Measurements from ENCODE around the gene DCDC2C.

Gene DCDC2C

DNA sequence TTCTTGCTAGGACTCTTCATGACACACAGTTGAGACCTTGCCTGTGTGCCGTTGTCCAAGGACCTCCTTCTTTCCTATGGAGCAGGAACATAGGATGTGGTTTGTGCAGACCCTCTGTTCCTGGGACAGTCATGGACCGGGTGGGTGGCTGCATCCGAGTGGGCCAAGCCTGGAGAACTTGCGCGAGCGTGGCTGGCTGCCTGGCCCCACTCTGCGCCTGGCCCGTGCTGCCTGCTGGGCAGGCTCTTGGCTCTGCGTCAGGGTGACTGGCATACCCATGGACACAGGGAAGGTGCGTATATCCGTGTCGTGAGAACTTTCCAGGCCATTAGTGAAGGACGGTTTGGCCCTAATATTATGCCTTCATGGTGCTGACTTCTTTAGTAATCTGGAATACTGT, 68.2 kb downstream of the DCDC2C start:
- TF ChIP-seq, protein P1, sequence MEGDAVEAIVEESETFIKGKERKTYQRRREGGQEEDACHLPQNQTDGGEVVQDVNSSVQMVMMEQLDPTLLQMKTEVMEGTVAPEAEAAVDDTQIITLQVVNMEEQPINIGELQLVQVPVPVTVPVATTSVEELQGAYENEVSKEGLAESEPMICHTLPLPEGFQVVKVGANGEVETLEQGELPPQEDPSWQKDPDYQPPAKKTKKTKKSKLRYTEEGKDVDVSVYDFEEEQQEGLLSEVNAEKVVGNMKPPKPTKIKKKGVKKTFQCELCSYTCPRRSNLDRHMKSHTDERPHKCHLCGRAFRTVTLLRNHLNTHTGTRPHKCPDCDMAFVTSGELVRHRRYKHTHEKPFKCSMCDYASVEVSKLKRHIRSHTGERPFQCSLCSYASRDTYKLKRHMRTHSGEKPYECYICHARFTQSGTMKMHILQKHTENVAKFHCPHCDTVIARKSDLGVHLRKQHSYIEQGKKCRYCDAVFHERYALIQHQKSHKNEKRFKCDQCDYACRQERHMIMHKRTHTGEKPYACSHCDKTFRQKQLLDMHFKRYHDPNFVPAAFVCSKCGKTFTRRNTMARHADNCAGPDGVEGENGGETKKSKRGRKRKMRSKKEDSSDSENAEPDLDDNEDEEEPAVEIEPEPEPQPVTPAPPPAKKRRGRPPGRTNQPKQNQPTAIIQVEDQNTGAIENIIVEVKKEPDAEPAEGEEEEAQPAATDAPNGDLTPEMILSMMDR (IDR thresholded peaks at IDR 0.05; ENCODE audit: control insufficient read depth, insufficient read depth, low read depth, low read length, missing control alignments) = no peak
- H3K4me3 ChIP-seq (ENCODE audit: control insufficient read depth, low read depth, low read length) = no peak overlapping the region
- DNase-seq (ENCODE audit: low read depth) = no peak

DNA sequence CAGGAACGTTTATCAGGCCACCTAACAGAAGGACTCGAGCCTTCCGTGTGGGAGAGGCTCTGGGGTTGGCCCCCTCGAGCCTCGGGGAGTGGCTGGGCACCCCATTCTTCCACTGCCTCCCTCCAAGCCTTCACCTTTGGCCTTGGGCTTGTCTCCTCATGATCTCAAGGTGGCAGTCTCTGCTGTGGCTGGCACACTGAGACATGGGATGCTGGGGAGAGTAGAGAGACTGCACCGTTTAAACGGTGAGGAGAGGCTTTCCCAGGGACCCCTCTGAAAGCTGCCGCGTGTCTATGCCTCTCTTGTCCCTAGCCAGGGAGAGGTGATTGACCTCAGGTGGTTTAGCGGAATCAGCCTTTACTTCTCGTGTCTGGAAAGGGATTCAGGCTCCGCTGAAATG, 71.0 kb downstream of the DCDC2C start:
- TF ChIP-seq, protein P1 (IDR thresholded peaks at IDR 0.05; ENCODE audit: control insufficient read depth, insufficient read depth, low read depth, low read length, missing control alignments) = no peak
- no peak overlapping the region for H3K4me3 ChIP-seq (ENCODE audit: control insufficient read depth, low read depth, low read length)
- DNase-seq (ENCODE audit: low read depth) = no peak

DNA sequence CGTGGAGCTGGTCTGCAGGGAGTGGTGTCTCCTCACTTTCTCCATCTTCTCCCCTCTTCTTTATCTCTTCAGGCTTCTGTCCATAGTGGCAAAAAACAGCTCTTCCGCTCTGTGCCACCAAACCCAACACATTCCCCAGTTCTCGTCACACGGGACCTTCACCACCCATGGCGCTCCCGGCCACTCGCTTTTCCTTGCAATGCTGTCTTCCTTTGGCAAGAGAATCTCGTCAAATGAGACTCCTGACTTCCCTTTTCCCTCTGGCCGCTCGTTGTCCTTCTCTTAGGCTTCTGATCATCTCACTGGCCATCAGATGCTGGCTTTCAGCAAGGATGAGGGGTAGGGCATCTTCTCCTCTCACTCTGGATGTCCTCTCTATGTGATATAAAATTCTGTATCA, 72.9 kb downstream of the DCDC2C start:
- DNase-seq (ENCODE audit: low read depth) = no peak
- TF ChIP-seq, protein P1 (IDR thresholded peaks at IDR 0.05; ENCODE audit: control insufficient read depth, insufficient read depth, low read depth, low read length, missing control alignments) = no peak
- H3K4me3 ChIP-seq (ENCODE audit: control insufficient read depth, low read depth, low read length) = no peak overlapping the region

DNA sequence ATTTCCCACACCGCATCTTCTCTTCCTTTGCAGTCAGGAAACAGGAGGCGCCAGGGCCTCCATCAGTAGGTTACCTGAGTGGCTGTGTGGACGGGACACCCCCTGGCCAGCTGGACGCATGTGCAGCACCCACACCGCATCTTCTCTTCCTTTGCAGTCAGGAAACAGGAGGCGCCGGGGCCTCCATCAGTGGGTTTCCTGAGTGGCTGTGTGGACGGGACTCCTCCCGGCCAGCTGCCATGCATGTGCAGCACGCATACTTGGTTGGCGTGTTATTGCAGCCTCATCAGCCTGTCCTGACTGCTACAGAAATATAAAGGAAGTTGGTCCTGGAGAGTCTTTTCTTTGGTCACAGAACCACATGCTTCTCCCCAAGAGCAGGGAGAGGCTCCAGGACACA, 74.6 kb downstream of the DCDC2C start:
- TF ChIP-seq, protein P1 (IDR thresholded peaks at IDR 0.05; ENCODE audit: control insufficient read depth, insufficient read depth, low read depth, low read length, missing control alignments) = no peak
- no peak overlapping the region for H3K4me3 ChIP-seq (ENCODE audit: control insufficient read depth, low read depth, low read length)
- DNase-seq (ENCODE audit: low read depth) = no peak

DNA sequence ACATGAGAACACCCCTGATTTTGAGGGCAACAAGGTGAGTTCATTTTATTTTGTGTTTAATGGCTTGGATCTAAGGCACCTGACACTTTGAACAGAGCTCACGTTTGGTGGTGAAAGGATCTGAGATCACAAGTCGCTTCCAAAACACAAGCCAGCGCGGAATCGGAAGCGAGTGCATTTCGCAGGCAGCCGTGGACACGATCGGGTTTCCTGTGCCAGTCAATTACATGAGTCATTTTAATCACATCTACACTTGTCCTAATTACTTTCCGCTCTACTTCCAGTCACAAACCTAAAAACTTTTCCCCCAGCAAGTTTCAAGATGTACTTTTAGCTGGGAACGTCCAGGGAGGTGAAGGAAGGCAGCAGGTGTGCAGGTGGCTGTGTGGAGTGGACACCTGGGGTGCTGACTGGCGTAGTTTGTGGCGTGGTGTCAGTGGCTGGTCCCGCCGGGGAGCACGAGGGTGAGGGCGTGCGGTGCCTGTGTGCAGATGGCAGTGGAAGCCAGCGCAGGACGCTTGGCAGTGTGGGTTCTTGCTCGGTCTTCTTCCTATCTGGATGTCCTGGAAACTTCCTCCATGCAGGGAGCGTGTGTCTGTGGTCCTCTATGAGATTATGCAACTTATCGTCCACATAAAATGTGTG, 75.6 kb downstream of the DCDC2C start:
- H3K4me3 ChIP-seq (ENCODE audit: control insufficient read depth, low read depth, low read length) = no peak overlapping the region
- DNase-seq (ENCODE audit: low read depth) = no peak
- TF ChIP-seq, protein P1 (IDR thresholded peaks at IDR 0.05; ENCODE audit: control insufficient read depth, insufficient read depth, low read depth, low read length, missing control alignments) = no peak

DNA sequence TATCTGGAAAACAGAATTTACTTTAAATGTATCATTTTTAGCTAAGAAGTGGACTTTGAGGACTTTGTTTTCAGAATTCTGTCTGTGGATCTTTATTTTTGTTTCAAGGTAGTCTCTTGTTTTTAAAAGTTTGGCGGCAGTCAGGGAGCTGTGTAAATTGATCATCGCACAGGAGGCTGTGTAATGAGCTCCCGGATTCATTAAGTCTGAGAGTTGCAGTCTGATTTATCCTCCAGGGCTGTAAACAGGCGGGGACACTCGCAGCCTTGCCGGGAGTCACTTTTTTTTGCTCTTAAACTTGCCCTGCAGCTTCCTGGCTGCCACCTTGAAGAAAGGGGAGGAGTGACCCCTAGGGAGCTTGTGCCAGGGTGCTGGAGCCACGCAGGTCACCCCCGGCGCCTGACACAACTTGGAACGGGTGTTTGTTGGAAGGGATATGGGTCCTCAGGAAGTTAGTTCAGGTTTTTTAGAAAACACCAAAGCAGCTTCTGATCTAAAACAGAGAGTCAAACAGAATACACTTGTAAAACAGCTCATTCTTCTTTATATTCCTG, 76.2 kb downstream of the DCDC2C start:
- H3K4me3 ChIP-seq (ENCODE audit: control insufficient read depth, low read depth, low read length) = no peak overlapping the region
- no peak for DNase-seq (ENCODE audit: low read depth)
- TF ChIP-seq, protein P1 (IDR thresholded peaks at IDR 0.05; ENCODE audit: control insufficient read depth, insufficient read depth, low read depth, low read length, missing control alignments) = no peak

All from AG09309 (cell line).